Neuronal stem cell (in vitro differentiated cells): ENCODE results near the gene C11orf24.

Experiments
- DNase-seq: peaks from one replicate; pipeline ENCODE4 v3.0.0-alpha.2; 2013; ENCODE audit warnings: low spot score
- H2AFZ ChIP-seq: one replicate; pipeline ENCODE4 v1.6.1; 2013; ENCODE audit warnings: mild to moderate bottlenecking, low read length, inconsistent platforms
- H2AK5ac ChIP-seq: 2 replicates; pipeline ENCODE4 v1.6.1; 2013; ENCODE audit warnings: low read depth, mild to moderate bottlenecking, inconsistent platforms, low read length, moderate library complexity, mixed read lengths
- H2BK120ac ChIP-seq: 2 replicates; pipeline ENCODE4 v1.6.1; 2013; ENCODE audit warnings: low read depth, mild to moderate bottlenecking, inconsistent platforms, low read length, moderate library complexity, mixed read lengths
- H2BK12ac ChIP-seq: one replicate; pipeline ENCODE4 v1.6.1; 2013; ENCODE audit warnings: low read length, inconsistent platforms
- H2BK15ac ChIP-seq: 2 replicates; pipeline ENCODE4 v1.6.1; 2013; ENCODE audit warnings: mild to moderate bottlenecking, low read length, inconsistent platforms, mixed read lengths
- H2BK5ac ChIP-seq: one replicate; pipeline ENCODE4 v1.6.1; 2013; ENCODE audit warnings: inconsistent platforms, mild to moderate bottlenecking, low read length, moderate library complexity
- H3K14ac ChIP-seq: one replicate; pipeline ENCODE4 v1.6.1; 2013; ENCODE audit warnings: low read length, inconsistent platforms
- H3K18ac ChIP-seq: 2 replicates; pipeline ENCODE4 v1.6.1; 2013; ENCODE audit warnings: low read length, inconsistent platforms
- H3K23ac ChIP-seq: 2 replicates; pipeline ENCODE4 v1.6.1; 2013; ENCODE audit warnings: low read depth, mild to moderate bottlenecking, mixed read lengths, low read length, inconsistent platforms; ENCODE audit not compliant: poor library complexity
- H3K27ac ChIP-seq: replicated peaks from 3 replicates; pipeline ENCODE4 v1.5.1; 2013; ENCODE audit warnings: low read length, inconsistent platforms
- H3K27me3 ChIP-seq, 3 experiments: 2 replicates each; pipeline ENCODE4 v1.6.1; 2013; ENCODE audit warnings: low read length in 3 of 3, mild to moderate bottlenecking in 2 of 3, inconsistent platforms in 1 of 3, low read depth in 1 of 3, mixed read lengths in 1 of 3, moderate library complexity in 1 of 3; ENCODE audit not compliant: control insufficient read depth in 3 of 3, insufficient read depth in 3 of 3
- H3K36me3 ChIP-seq, 2 donors: replicated peaks in 1 of 2; 2 replicates each; pipeline ENCODE4 v1.6.1; 2013; ENCODE audit warnings: low read length in 2 of 2; ENCODE audit not compliant: control insufficient read depth in 2 of 2, insufficient read depth in 2 of 2
- H3K4ac ChIP-seq: 2 replicates; pipeline ENCODE4 v1.6.1; 2013; ENCODE audit warnings: inconsistent platforms, mild to moderate bottlenecking, low read length, moderate library complexity
- H3K4me1 ChIP-seq, 2 donors: 1 replicate in 1 of 2; 2 replicates in 1 of 2; pipeline ENCODE4 v1.6.1; 2013; ENCODE audit warnings: low read length in 2 of 2, low read depth in 1 of 2; ENCODE audit not compliant: control insufficient read depth in 2 of 2, insufficient read depth in 1 of 2
- H3K4me2 ChIP-seq: one replicate; pipeline ENCODE4 v1.6.1; 2013; ENCODE audit warnings: mild to moderate bottlenecking, low read length, inconsistent platforms; ENCODE audit not compliant: insufficient read depth, poor library complexity, severe bottlenecking
- H3K4me3 ChIP-seq, 2 donors: 2 replicates each; pipeline ENCODE4 v1.5.1; 2013; ENCODE audit warnings: low read length in 2 of 2, mild to moderate bottlenecking in 2 of 2, inconsistent platforms in 1 of 2, moderate library complexity in 1 of 2
- H3K79me1 ChIP-seq: one replicate; pipeline ENCODE4 v1.6.1; 2013; ENCODE audit warnings: low read depth, mild to moderate bottlenecking, inconsistent platforms, low read length, moderate library complexity
- H3K9ac ChIP-seq: one replicate; pipeline ENCODE4 v1.6.1; 2013; ENCODE audit warnings: mild to moderate bottlenecking, low read depth, low read length, inconsistent platforms; ENCODE audit not compliant: poor library complexity
- H3K9me3 ChIP-seq, 2 donors: replicated peaks in 1 of 2; 2 replicates each; pipeline versions ENCODE3 to v1.6.1; 2013; ENCODE audit warnings: low read length in 2 of 2, mild to moderate bottlenecking in 2 of 2, inconsistent platforms in 1 of 2, low read depth in 1 of 2, mixed read lengths in 1 of 2, moderate library complexity in 1 of 2; ENCODE audit not compliant: control insufficient read depth in 2 of 2, insufficient read depth in 1 of 2
- H4K8ac ChIP-seq: one replicate; pipeline ENCODE4 v1.6.1; 2013; ENCODE audit warnings: low read depth, mild to moderate bottlenecking, inconsistent platforms, low read length, moderate library complexity
- H4K91ac ChIP-seq: one replicate; pipeline ENCODE4 v1.6.1; 2013; ENCODE audit warnings: low read length, low read depth, mild to moderate bottlenecking, inconsistent platforms; ENCODE audit not compliant: poor library complexity
- WGBS, 2 donors: extraction: QIAGEN DNeasy Blood & Tissue Kit; methylation state at CpG; one replicate each; pipeline ENCODE4 v1.1.7; 2013; ENCODE audit warnings: missing lambda C conversion rate in 2 of 2, mixed read lengths in 1 of 2; ENCODE audit not compliant: insufficient read length in 2 of 2, insufficient replicate concordance in 1 of 2; ENCODE audit errors: extremely low coverage in 2 of 2; 5-methylcytosine and 5-hydroxymethylcytosine counted together

C11orf24 gene

DNA sequence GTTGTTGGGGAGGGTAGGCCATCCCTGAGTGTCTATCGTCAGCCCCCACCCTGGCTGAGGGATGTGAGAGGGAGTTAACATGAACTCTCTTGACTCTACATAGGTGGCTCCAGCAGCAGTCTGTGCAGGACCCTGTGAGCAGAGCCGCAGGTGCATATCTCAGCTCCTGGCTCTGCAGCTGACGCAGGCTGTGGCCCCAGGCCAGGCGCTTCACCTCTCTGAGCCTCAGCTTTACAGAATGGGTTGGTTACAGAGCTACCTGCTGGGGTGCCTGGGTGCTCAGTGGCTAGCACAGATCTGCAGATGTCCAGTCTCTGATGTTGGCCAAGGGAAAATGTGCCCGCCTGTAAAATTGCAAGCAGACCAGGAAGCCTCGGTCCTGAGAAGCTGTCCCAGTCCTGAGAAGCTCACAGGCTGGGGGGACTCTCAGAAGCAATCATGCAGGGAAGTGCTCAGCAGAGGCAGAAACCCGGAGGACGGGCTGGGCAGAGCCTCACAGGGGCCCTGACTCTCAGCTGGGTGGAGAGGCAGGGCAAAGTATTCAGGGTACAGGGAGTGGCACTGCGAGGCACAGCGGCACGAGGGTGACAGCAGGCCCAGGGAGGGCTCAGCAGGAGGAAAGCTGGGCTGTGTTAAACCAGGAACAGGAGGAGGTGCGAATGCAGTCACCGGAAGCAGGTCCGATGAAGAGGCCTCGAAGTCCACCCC, 24.7 kb upstream of the C11orf24 start:
- no CpG with 5 or more reads among the region's 15 CpGs for WGBS, 2 donors
- Histone ChIP-seq H2AK5ac (peak overlapping the region; percentile 89), H2BK12ac (no peak overlapping the region), H3K27me3 (peaks cover 0 to 18% (median 0%) of the 10 kb centered on the region in 3 experiments), H3K36me3 (no peaks in the 10 kb centered on the region), H3K27ac (no peak overlapping the region), H3K23ac (peak overlapping the region; percentile 85), H3K4me3 (no peak overlapping the region), H2BK15ac (peak overlapping the region; percentile 81), H4K91ac (no peak overlapping the region), H4K8ac (peak overlapping the region; percentile 23), H3K4me1 (peaks cover 0 to 2% of the 10 kb centered on the region in 2 donors), H2BK120ac (no peak overlapping the region), H3K18ac (peak overlapping the region; percentile 70), H2AFZ (peak overlapping the region; percentile 77), H3K9me3 (no peaks in the 10 kb centered on the region), H3K4ac (peak overlapping the region; percentile 37), H3K4me2 (no peak overlapping the region), H3K14ac (peak overlapping the region; percentile 47), H3K9ac (peak overlapping the region; percentile 44), H3K79me1 (peaks cover 3% of the 10 kb centered on the region), H2BK5ac (peak overlapping the region; percentile 53)
- DNase-seq: no peak

DNA sequence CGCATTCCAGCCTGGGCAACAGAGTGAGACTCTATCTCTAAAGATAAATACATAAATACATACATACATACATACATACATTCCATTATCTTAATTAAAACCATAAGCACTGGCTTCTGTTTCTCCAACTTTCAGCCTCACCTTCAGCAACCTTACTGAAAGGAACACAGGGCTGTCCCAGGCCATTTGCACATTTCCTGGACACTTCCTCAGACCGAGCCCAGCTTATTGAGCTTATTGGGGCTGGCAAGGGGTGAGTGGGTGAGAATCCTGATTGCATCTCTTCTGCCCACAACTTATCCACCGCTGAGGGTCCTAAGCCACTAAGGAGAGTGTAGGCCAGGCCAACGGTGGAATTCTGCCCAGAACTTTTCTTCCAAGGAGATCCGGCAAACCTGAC, 24.2 kb upstream of the C11orf24 start:
- no CpG with 5 or more reads among the region's 5 CpGs for WGBS, 2 donors
- no peak overlapping the region for H3K4me2 ChIP-seq
- H3K18ac ChIP-seq: no peak overlapping the region
- no peaks in the 10 kb centered on the region for H3K9me3 ChIP-seq
- H3K4me3 ChIP-seq: no peak overlapping the region
- H3K4me1 ChIP-seq: peaks cover 0 to 2% of the 10 kb centered on the region in 2 donors
- no peak overlapping the region for H2BK12ac ChIP-seq
- H2AK5ac ChIP-seq: peak overlapping the region; percentile 28
- no peak overlapping the region for H2AFZ ChIP-seq
- no peak overlapping the region for H2BK5ac ChIP-seq
- no peak overlapping the region for H3K14ac ChIP-seq
- H4K8ac ChIP-seq: no peak overlapping the region
- no peak overlapping the region for H4K91ac ChIP-seq
- H3K79me1 ChIP-seq: peaks cover 3% of the 10 kb centered on the region
- H3K9ac ChIP-seq: no peak overlapping the region
- H3K4ac ChIP-seq: no peak overlapping the region
- no peak for DNase-seq
- no peak overlapping the region for H3K27ac ChIP-seq
- H2BK15ac ChIP-seq: no peak overlapping the region
- H3K23ac ChIP-seq: no peak overlapping the region
- no peaks in the 10 kb centered on the region for H3K36me3 ChIP-seq
- no peak overlapping the region for H2BK120ac ChIP-seq
- peaks cover 0 to 18% (median 0%) of the 10 kb centered on the region in 3 experiments for H3K27me3 ChIP-seq

DNA sequence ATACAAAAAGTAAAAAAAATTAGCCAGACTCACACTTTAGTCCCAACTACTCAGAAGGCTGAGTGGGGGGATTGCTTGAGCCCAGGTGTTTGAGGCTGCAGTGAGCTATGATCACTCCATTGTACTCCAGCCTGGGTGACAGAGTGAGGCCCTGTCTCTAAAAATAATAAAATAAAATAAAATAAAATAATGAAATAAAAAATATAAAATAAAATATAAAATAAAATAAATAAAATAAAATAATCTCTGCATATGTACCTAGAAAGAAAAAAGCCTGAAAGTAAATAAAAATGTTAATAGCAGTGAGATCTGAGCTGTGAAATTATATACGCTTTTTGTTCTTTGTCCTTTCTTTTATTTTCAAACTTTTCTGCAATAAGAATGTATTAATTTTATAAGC, 23.5 kb upstream of the C11orf24 start:
- Histone ChIP-seq H2AK5ac (no peak overlapping the region), H4K8ac (no peak overlapping the region), H3K27me3 (peaks cover 0 to 18% (median 0%) of the 10 kb centered on the region in 3 experiments), H3K9ac (no peak overlapping the region), H3K4me3 (no peak overlapping the region), H2BK5ac (no peak overlapping the region), H4K91ac (no peak overlapping the region), H3K27ac (no peak overlapping the region), H3K9me3 (no peaks in the 10 kb centered on the region), H3K23ac (no peak overlapping the region), H3K79me1 (peaks cover 3% of the 10 kb centered on the region), H3K4me2 (no peak overlapping the region), H3K14ac (no peak overlapping the region), H3K4ac (no peak overlapping the region), H2AFZ (no peak overlapping the region), H3K4me1 (peaks cover 0 to 2% of the 10 kb centered on the region in 2 donors), H2BK120ac (no peak overlapping the region), H3K36me3 (no peaks in the 10 kb centered on the region), H2BK12ac (no peak overlapping the region), H3K18ac (no peak overlapping the region), H2BK15ac (no peak overlapping the region)
- DNase-seq: no peak
- no CpG with 5 or more reads among the region's 1 CpG for WGBS, 2 donors

DNA sequence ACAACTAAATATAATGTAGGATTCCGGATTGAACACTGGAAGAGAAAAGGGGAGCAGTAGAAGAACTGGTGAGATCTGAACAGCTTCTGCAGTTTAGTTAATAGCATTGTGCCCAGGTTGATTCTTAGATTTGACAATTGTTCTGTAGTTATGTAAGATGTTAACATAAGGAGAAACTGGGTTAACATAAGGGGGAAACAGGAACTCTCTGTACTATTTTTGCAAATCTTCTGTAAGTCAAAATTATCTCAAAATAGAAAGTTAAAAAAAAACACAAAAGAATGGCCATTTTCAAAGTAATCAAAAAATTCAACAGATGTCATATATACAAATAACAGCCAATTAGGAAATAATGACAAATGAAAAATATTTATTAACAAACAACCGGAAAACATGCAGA, 21.9 kb upstream of the C11orf24 start:
- DNase-seq: no peak
- Histone ChIP-seq H4K8ac (no peak overlapping the region), H3K18ac (no peak overlapping the region), H3K27ac (no peak overlapping the region), H3K14ac (no peak overlapping the region), H2BK12ac (no peak overlapping the region), H3K4me1 (peaks cover 0 to 2% of the 10 kb centered on the region in 2 donors), H3K9me3 (peaks cover 0 to 10% of the 10 kb centered on the region in 2 donors), H3K4ac (no peak overlapping the region), H3K36me3 (no peaks in the 10 kb centered on the region), H3K4me2 (no peak overlapping the region), H2BK5ac (no peak overlapping the region), H2AK5ac (no peak overlapping the region), H3K4me3 (no peak overlapping the region), H3K9ac (no peak overlapping the region), H2BK15ac (no peak overlapping the region), H3K23ac (no peak overlapping the region), H3K79me1 (no peaks in the 10 kb centered on the region), H2BK120ac (no peak overlapping the region), H3K27me3 (peaks cover 0 to 12% (median 0%) of the 10 kb centered on the region in 3 experiments), H2AFZ (no peak overlapping the region), H4K91ac (no peak overlapping the region)
- WGBS, 2 donors: no CpG with 5 or more reads among the region's 2 CpGs
